ENCODE measurements around the gene SAPCD2.

SAPCD2 gene

GRCh38 chr9:137015976-137016375 lies 54.4 kb downstream of the SAPCD2 start:
- TF ChIP-seq EZH2phosphoT487 (IDR thresholded peaks at IDR 0.05; ENCODE audit: borderline replicate concordance, low read length) = no peak
- TF ChIP-seq, protein P1, sequence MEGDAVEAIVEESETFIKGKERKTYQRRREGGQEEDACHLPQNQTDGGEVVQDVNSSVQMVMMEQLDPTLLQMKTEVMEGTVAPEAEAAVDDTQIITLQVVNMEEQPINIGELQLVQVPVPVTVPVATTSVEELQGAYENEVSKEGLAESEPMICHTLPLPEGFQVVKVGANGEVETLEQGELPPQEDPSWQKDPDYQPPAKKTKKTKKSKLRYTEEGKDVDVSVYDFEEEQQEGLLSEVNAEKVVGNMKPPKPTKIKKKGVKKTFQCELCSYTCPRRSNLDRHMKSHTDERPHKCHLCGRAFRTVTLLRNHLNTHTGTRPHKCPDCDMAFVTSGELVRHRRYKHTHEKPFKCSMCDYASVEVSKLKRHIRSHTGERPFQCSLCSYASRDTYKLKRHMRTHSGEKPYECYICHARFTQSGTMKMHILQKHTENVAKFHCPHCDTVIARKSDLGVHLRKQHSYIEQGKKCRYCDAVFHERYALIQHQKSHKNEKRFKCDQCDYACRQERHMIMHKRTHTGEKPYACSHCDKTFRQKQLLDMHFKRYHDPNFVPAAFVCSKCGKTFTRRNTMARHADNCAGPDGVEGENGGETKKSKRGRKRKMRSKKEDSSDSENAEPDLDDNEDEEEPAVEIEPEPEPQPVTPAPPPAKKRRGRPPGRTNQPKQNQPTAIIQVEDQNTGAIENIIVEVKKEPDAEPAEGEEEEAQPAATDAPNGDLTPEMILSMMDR (IDR thresholded peaks at IDR 0.05; ENCODE audit: low read depth, low read length, poor library complexity, severe bottlenecking) = no peak
- Histone ChIP-seq H3K4me3 (ENCODE audit: low read length) (no peak overlapping the region), H3K9me2 (replicated peaks; ENCODE audit: control insufficient read depth, low read length) (no peaks in the 10 kb centered on the region), H3K79me2 (ENCODE audit: control insufficient read depth, low read length) (no peaks in the 10 kb centered on the region), H3K27ac (ENCODE audit: low read depth, low read length) (no peak overlapping the region), H3K27me3 (ENCODE audit: control insufficient read depth, low read length) (no peaks in the 10 kb centered on the region), H4K20me1 (ENCODE audit: control insufficient read depth, insufficient read depth, low read depth, low read length) (no peaks in the 10 kb centered on the region), H3K36me3 (ENCODE audit: control insufficient read depth, low read length) (no peaks in the 10 kb centered on the region), H3K9me3 (ENCODE audit: control insufficient read depth, insufficient read depth, low read length) (no peaks in the 10 kb centered on the region), H3F3A (ENCODE audit: control insufficient read depth, insufficient read depth) (no peaks in the 10 kb centered on the region), H3K4me1 (ENCODE audit: control insufficient read depth, low read length) (no peaks in the 10 kb centered on the region), H3K4me2 (ENCODE audit: low read length) (no peak overlapping the region)

DNA sequence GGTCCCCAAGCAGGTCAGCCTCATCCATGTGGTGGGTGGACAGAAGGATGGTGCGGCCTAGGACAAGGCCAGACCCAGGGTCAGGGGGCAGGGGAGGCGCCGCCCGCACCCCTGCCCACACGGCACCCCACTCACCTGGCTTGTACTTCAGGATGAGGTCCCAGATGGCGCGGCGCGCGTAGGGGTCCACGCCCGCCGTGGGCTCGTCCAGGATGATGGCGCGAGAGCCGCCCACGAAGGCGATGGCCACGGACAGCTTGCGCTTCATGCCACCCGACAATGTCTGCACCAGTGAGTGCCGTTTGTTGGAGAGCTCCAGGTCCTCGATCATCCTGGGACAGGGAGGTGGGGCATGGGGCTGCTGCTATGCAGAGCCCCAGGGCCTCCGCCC lies 54.8 kb downstream of the SAPCD2 start:
- Histone ChIP-seq H3K27ac (ENCODE audit: low read depth, low read length) (no peak overlapping the region), H3K4me1 (ENCODE audit: control insufficient read depth, low read length) (no peaks in the 10 kb centered on the region), H3K9me2 (replicated peaks; ENCODE audit: control insufficient read depth, low read length) (no peaks in the 10 kb centered on the region), H3K4me3 (ENCODE audit: low read length) (no peak overlapping the region), H3K9me3 (ENCODE audit: control insufficient read depth, insufficient read depth, low read length) (no peaks in the 10 kb centered on the region), H3F3A (ENCODE audit: control insufficient read depth, insufficient read depth) (no peaks in the 10 kb centered on the region), H3K79me2 (ENCODE audit: control insufficient read depth, low read length) (no peaks in the 10 kb centered on the region), H3K4me2 (ENCODE audit: low read length) (no peak overlapping the region), H3K27me3 (ENCODE audit: control insufficient read depth, low read length) (no peaks in the 10 kb centered on the region), H3K36me3 (ENCODE audit: control insufficient read depth, low read length) (no peaks in the 10 kb centered on the region), H4K20me1 (ENCODE audit: control insufficient read depth, insufficient read depth, low read depth, low read length) (no peaks in the 10 kb centered on the region)
- TF ChIP-seq EZH2phosphoT487 (IDR thresholded peaks at IDR 0.05; ENCODE audit: borderline replicate concordance, low read length) = no peak
- TF ChIP-seq, protein P1 (IDR thresholded peaks at IDR 0.05; ENCODE audit: low read depth, low read length, poor library complexity, severe bottlenecking) = no peak

- Histone ChIP-seq H3K4me3 (ENCODE audit: low read length) (no peak overlapping the region), H3K4me2 (ENCODE audit: low read length) (no peak overlapping the region), H3K27ac (ENCODE audit: low read depth, low read length) (no peak overlapping the region), H3K9me3 (ENCODE audit: control insufficient read depth, insufficient read depth, low read length) (no peaks in the 10 kb centered on the region), H3K27me3 (ENCODE audit: control insufficient read depth, low read length) (no peaks in the 10 kb centered on the region), H3K79me2 (ENCODE audit: control insufficient read depth, low read length) (no peaks in the 10 kb centered on the region), H3K36me3 (ENCODE audit: control insufficient read depth, low read length) (no peaks in the 10 kb centered on the region), H3F3A (ENCODE audit: control insufficient read depth, insufficient read depth) (no peaks in the 10 kb centered on the region), H3K4me1 (ENCODE audit: control insufficient read depth, low read length) (no peaks in the 10 kb centered on the region), H3K9me2 (replicated peaks; ENCODE audit: control insufficient read depth, low read length) (no peaks in the 10 kb centered on the region), H4K20me1 (ENCODE audit: control insufficient read depth, insufficient read depth, low read depth, low read length) (no peaks in the 10 kb centered on the region)
- TF ChIP-seq, protein P1 (IDR thresholded peaks at IDR 0.05; ENCODE audit: low read depth, low read length, poor library complexity, severe bottlenecking) = no peak
- no peak for TF ChIP-seq EZH2phosphoT487 (IDR thresholded peaks at IDR 0.05; ENCODE audit: borderline replicate concordance, low read length)
Observed at GRCh38 chr9:137014776-137015539, 55.4 kb downstream of the SAPCD2 start.
